GM13976 (cell line): ENCODE measurements around the gene UBE2R2.
"Not testable (repeated sequence)": the region's sequence is repeated elsewhere in the genome, so short reads cannot be mapped to it uniquely, and the experiment has no call there.

ENCODE experiments used
- DNase-seq: peaks from one replicate; pipeline ENCODE4 v3.0.0; 2012; ENCODE audit warnings: low spot score
- in situ Hi-C: fragments of 300-500 bp; cut with MboI; formaldehyde crosslinking; loops from one replicate; pipeline ENCODE4 v1.12.0; 2022; ENCODE audit warnings: low sequenced_read_pairs, mixed read lengths, inconsistent platforms; ENCODE audit not compliant: unreplicated experiment
- TF ChIP-seq, protein P1 (sequence below): IDR thresholded peaks from 2 replicates; pipeline ENCODE4 v1.5.1; 2012; ENCODE audit warnings: borderline replicate concordance, mild to moderate bottlenecking; ENCODE audit not compliant: insufficient read depth; ENCODE audit errors: extremely low read depth, missing control alignments, control extremely low read depth

UBE2R2 gene

DNA sequence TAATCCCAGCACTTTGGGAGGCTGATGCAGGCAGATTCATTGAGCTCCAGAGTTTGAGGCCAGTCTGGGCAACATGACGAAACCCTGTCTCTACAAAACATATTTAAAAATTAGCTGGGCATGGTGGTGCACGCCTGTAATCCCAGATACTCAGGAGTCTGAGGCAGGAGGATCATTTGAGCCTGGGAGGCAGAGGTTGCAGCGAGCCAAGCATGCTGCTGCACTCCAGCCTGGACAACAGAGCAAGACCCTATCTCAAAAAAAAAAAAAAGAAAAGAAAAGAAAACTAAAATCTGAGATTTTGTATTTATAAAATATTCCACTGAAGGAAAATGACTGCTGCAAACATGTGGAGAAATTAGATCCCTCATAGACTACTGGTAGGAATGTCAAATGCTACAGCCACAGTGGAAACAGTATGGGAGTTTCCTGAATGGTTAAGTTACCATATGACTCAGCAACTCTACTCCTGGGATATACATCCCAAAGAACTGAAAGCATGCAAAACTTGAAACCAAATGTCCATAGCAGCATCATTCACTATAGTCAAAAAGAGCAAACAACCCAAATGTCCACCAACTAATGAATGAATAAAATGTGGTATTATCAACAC is 125.6 kb downstream of the UBE2R2 start:
- DNase-seq = no peak
- in situ Hi-C loops = no loop called here
- TF ChIP-seq, protein P1, sequence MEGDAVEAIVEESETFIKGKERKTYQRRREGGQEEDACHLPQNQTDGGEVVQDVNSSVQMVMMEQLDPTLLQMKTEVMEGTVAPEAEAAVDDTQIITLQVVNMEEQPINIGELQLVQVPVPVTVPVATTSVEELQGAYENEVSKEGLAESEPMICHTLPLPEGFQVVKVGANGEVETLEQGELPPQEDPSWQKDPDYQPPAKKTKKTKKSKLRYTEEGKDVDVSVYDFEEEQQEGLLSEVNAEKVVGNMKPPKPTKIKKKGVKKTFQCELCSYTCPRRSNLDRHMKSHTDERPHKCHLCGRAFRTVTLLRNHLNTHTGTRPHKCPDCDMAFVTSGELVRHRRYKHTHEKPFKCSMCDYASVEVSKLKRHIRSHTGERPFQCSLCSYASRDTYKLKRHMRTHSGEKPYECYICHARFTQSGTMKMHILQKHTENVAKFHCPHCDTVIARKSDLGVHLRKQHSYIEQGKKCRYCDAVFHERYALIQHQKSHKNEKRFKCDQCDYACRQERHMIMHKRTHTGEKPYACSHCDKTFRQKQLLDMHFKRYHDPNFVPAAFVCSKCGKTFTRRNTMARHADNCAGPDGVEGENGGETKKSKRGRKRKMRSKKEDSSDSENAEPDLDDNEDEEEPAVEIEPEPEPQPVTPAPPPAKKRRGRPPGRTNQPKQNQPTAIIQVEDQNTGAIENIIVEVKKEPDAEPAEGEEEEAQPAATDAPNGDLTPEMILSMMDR = no peak

DNA sequence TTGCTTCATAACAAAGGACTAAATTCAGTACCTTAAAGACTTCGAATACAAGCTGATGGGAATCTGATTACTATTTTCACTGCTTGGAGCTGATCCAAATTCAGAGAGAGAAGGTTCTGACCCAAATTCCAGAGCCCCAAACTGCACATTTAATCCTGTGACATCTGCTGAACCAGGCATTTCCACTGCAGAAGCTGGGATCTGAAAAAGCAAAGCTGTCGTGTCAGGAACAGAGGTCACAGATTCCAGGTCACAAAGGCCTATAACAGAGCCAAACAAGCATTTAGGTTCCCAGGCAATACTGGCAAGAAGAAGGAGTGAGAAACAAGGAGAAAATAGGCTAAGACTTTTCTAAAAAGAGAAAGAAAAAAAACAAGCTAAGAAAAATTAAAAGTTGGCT is 126.4 kb downstream of the UBE2R2 start:
- no peak for DNase-seq
- in situ Hi-C loops = no loop called here
- TF ChIP-seq, protein P1 = no peak

DNA sequence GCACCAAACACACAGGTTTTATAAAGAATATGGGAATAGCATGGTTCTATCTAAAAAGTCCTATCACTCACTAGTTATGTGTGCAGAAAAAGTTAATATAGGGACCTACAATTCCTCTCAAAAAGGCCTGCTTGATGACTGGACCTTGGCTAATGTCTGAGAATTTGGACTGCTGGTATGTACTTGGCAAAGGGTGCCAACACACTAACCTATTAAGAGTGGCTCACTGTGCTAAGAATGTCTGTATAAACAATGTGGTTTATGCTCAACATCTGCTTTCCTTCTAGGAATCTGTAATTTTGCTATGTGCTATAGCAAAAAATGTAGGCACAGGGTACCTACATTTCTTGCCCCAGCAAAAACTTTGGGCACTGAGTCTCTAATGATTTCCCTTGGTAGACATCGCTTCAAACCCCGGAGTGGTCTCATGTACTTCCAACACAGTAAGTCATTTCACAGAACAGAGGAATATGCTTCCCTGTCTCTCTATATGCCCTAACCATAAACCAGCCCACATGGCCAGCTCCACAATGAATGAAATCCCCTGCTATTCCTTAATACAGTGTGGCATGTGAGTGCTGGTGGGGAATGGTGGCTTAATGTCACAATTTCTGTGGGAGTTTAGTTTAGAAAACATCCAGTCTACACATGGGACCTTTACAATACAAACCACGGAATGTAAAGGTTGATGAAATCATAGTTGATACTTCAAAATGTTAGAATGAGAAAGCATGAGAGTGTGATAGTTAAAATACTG is 130.0 kb downstream of the UBE2R2 start:
- TF ChIP-seq, protein P1 = no peak
- no peak for DNase-seq
- in situ Hi-C loops = no loop called here

DNA sequence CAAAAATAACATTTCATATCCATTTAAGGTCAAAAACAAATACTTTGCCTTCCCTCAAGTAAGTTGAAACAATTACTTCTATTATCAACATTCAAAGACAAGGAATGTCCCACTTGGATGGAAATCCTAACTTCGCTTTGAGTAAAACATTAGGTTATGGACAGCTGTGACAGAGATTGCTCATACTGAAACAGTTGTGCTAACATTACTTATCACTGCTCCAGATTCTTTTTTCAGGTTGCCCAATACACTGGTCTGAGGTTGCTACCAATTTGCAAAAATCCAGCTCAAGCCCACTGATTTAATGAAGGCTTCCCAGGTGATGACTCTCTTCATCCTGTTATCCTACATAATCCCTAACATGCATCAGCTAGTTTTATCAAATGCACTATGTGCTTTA is 133.4 kb downstream of the UBE2R2 start:
- no peak for DNase-seq
- TF ChIP-seq, protein P1 = no peak
- in situ Hi-C loops = no loop called here

DNA sequence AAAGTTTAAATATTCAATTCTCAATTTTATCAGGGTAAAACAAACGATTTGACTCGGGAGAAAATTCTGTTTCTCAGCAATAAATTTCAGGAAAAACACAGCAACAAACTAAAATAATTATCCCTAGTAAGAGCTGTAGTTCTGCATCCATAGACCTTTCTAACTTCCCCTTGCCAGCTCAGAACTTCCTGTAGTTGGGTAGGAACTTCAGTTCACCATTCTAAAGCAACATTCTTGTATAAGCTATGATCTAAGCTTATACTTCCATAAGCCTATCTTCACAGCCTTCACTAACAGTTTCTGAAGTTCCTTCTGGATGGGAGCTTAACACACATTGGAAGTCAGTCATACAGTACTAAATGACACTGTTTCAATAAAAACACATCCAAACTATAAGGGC is 135.1 kb downstream of the UBE2R2 start:
- no peak for DNase-seq

DNA sequence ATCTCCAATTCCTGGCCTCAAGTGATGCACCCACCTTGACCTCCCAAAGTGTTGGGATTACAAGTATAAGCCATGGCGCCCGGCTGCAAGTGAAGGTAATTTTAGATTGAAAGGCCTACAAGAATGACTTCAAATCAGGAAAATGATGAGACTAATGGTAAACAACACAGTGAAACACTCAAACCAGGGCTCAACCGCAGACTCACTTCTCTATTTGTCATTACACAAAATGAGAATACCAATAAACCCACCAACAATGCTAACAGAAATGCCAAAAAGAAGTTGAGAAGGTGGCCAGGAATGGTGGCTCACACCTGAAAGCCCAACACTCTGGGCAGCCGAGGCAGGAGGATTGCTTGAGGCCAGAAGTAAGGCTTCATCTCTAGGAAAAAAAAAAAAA is 139.6 kb downstream of the UBE2R2 start:
- TF ChIP-seq, protein P1 = no peak
- in situ Hi-C loops = no loop called here
- DNase-seq = no peak

More for the DNA sequence above, 135.1 kb downstream of the UBE2R2 start:
- in situ Hi-C loops = no loop called here
- TF ChIP-seq, protein P1 = no peak

DNA sequence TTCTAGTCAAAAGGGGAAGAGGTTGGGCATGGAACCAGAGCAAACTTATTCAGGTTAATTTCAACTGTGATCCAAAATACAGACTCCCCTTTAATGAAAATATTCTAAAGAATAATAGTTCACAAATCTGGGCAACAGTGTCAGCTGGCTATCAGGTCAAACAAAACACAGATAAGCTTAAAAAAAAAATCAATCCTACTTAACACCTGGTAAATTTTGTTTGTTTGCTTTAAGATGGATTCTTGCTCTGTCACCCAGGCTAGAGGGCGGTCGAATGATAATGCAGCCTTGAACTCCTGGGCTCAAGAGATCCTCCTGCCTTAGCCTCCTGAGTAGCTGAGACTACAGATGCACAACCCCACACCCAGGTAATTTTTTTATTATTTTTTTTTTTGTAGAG is 142.8 kb downstream of the UBE2R2 start:
- in situ Hi-C loops = no loop called here
- DNase-seq = no peak
- TF ChIP-seq, protein P1 = no peak

DNA sequence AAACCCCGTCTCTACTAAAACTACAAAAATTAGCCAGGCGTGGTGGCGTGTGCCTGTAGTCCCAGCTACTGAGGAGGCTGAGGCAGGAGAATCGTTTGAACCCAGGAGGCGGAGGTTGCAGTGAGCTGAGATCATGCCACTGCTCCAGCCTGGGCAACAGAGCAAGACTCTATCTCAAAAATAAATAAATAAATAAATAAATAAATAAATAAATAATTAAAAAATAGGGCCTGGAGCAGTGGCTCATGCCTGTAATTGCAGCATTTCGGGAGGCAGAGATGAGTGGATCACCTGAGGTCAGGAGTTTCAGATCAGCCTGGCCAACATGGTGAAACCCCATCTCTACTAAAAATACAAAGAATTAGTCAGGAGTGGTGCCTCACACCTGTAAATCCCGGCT is 145.5 kb downstream of the UBE2R2 start:
- DNase-seq, in situ Hi-C loops: not testable (repeated sequence)
